GM12872 (cell line): ENCODE measurements around the gene AUTS2.

Experiments used
- CTCF ChIP-seq: IDR thresholded peaks from 3 replicates; pipeline ENCODE4 v1.5.1; 2011; ENCODE audit warnings: low read depth, mild to moderate bottlenecking, low read length, moderate library complexity; ENCODE audit not compliant: insufficient read depth

AUTS2 gene

DNA sequence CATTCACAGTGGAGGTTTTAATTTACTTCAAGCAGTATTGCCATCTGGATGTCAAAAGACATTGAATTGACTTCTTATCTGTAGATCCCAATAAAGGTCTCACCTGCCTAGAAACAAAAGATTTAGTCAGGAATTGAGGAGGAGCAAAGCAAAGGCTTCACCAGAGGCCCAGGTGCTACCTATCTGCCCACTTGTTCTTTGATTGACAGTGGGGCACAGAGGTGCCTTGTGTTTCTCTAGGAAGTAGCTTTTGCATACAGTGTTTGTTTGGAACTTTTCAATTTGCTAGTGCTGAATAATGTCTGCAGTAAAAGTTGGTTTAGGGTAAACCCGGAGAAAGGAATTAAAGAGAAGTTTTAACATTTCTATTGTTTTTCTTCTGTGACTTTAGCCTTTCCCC is 40.4 kb downstream of the AUTS2 start:
- TF ChIP-seq CTCF = no peak

GRCh38 chr7:69640216-69640615 is 41.9 kb downstream of the AUTS2 start:
- TF ChIP-seq CTCF = no peak

DNA sequence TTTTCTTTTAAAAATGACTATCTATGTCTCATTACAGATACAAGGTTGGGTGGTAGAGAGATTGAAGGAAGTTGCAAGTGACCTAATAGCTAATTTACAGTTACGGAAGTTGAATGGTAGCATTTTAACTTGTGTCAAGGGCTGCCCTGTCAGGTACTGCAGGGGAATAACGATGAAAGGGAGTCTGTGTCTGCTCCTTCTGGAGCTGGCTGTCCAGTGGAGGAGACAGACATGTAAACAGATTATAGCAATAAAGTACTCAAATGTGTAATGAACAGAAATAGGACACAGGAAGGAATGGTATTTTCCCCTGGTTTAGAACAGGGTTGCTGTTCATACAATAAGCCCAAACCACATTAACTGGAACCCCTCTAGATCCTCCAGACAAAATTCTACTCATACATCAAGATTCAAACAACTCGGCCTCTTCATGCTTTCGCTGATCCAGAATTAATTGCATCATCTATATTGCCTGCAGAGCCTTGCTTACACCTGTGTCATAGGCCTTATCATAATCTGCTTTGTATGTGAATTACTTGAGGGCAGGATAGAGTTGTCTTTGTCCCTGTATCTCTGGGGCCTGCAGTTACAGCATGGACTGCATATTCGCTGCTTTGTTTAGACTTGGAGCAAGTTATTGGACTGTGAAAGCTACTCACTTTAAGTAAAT is 42.8 kb downstream of the AUTS2 start:
- no peak for TF ChIP-seq CTCF

- TF ChIP-seq CTCF = no peak
These were observed 45.0 kb downstream of the AUTS2 start for GRCh38 chr7:69643265-69643664.

GRCh38 chr7:69643708-69644445 is 45.6 kb downstream of the AUTS2 start:
- TF ChIP-seq CTCF = no peak

GRCh38 chr7:69645683-69646082 is 47.4 kb downstream of the AUTS2 start:
- no peak for TF ChIP-seq CTCF

DNA sequence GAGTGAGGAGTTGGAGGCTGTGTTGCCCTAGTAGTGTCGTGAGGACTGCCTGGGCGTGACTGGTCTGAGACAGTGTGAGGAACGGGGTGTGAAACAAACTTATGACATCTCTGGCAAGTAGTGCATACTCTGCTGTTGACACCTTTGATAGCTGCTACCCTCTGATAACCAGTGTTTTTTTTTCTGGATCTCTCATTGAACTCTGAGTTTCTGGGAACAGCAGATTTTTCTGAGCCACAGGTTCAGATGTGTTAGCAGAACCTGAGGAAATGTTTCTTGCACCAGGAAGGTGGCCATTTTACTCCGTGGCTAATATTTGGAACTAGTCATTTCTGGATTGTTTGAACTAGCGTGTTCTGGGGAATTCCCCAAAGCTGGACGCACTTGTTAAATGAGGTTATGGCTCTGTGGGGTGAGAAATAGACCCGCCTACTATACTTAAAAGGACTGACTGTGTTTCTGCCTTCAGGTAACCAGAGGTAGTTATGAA is 52.9 kb downstream of the AUTS2 start:
- TF ChIP-seq CTCF = no peak
